ENCODE data around the gene OR11A1. TPM values are rescaled to one million over a fixed set of nuclear protein-coding genes. Genes with fewer than 3 reads are reported as not detected.

The OR11A1 gene
- total RNA-seq, 1 donor from 2014 or later = not detected

DNA sequence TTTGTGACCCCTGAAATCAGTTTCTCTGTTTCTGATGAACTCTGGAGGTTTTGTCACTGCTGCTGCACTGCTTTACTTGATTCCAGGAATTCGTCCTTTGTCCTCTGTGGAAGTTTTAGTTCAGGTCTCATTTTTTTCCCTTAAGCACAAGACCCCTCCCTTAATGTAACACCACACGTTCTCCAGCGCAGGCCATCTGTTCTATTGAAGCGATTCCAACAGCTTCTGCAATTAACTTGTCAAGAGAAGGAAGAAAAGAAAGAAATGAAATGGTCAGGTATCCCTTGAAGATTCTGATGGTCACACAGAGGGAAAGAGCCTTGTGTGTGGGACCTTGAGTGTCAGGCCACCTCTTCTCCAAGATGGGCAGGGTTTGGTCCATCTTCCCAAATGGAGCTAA lies 38.7 kb upstream of the OR11A1 start:
- peaks cover 0 to 2% (median 0%) of the 10 kb centered on the region in 3 donors for H3K9me3 ChIP-seq (ENCODE audit: control insufficient read depth in 3 of 3, low read length in 3 of 3)
- H3K27ac ChIP-seq (ENCODE audit: low read depth, low read length) = no peak overlapping the region
- no peak overlapping the region for H3K9ac ChIP-seq (ENCODE audit: low read depth in 1 of 3, low read length in 3 of 3)
- H3K27me3 ChIP-seq (ENCODE audit: control insufficient read depth in 3 of 3, insufficient read depth in 3 of 3, low read length in 3 of 3) = peaks cover 0 to 3% (median 0%) of the 10 kb centered on the region in 3 donors
- no peaks in the 10 kb centered on the region for H3K4me1 ChIP-seq (ENCODE audit: control insufficient read depth in 3 of 3, insufficient read depth in 3 of 3, low read length in 3 of 3)
- no peak overlapping the region for H3K4me3 ChIP-seq (ENCODE audit: low read length in 3 of 3)
- no peaks in the 10 kb centered on the region for H3K36me3 ChIP-seq (ENCODE audit: control insufficient read depth in 3 of 3, insufficient read depth in 3 of 3, low read length in 3 of 3)

DNA sequence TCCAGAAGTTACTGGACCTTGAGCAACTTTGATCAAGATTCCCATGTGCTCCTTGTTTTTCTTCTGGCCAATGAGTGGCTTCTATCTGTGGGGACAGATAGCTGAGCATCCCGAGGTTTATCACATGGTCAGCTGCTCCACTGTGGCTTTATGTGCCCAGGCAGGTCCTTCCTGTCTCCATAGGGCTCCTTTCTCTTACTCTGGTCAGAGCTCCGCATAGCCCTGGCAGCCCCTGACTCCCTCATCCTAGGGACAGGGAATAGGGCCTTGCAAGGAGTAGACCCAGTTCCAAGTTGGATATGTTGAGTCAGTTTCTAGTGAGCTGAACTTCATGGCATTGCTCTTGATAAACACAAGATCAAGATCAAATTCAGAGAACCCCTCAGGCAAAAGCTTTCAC lies 37.3 kb upstream of the OR11A1 start:
- H3K4me3 ChIP-seq (ENCODE audit: low read length in 3 of 3) = no peak overlapping the region
- H3K9me3 ChIP-seq (ENCODE audit: control insufficient read depth in 3 of 3, low read length in 3 of 3) = peaks cover 0 to 2% (median 0%) of the 10 kb centered on the region in 3 donors
- no peaks in the 10 kb centered on the region for H3K36me3 ChIP-seq (ENCODE audit: control insufficient read depth in 3 of 3, insufficient read depth in 3 of 3, low read length in 3 of 3)
- H3K27me3 ChIP-seq (ENCODE audit: control insufficient read depth in 3 of 3, insufficient read depth in 3 of 3, low read length in 3 of 3) = no peaks in the 10 kb centered on the region
- no peak overlapping the region for H3K27ac ChIP-seq (ENCODE audit: low read depth, low read length)
- H3K9ac ChIP-seq (ENCODE audit: low read depth in 1 of 3, low read length in 3 of 3) = no peak overlapping the region
- H3K4me1 ChIP-seq (ENCODE audit: control insufficient read depth in 3 of 3, insufficient read depth in 3 of 3, low read length in 3 of 3) = no peaks in the 10 kb centered on the region

DNA sequence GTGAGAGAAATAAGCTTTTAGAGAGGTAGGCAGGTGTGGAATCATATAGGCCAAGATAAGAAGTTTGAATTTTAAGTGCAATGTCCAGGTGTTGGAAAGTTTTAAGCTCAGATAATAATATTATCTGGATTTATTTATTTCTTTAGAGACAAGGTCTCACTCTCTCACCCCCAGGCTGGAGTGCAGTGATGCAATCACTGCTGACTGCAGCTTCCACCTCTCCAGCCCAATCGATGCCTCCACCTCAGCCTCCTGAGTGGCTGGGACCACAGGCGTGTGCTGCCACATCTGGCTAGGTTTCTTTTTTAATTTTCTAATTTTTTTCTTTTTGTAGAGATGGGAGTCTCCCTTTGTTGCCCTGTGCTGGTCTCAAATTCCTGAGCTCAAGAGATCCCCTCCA lies 36.4 kb upstream of the OR11A1 start:
- no peak overlapping the region for H3K27ac ChIP-seq (ENCODE audit: low read depth, low read length)
- H3K9me3 ChIP-seq (ENCODE audit: control insufficient read depth in 3 of 3, low read length in 3 of 3) = peaks cover 0 to 2% (median 0%) of the 10 kb centered on the region in 3 donors
- no peaks in the 10 kb centered on the region for H3K36me3 ChIP-seq (ENCODE audit: control insufficient read depth in 3 of 3, insufficient read depth in 3 of 3, low read length in 3 of 3)
- no peak overlapping the region for H3K4me3 ChIP-seq (ENCODE audit: low read length in 3 of 3)
- no peak overlapping the region for H3K9ac ChIP-seq (ENCODE audit: low read depth in 1 of 3, low read length in 3 of 3)
- no peaks in the 10 kb centered on the region for H3K4me1 ChIP-seq (ENCODE audit: control insufficient read depth in 3 of 3, insufficient read depth in 3 of 3, low read length in 3 of 3)
- no peaks in the 10 kb centered on the region for H3K27me3 ChIP-seq (ENCODE audit: control insufficient read depth in 3 of 3, insufficient read depth in 3 of 3, low read length in 3 of 3)

DNA sequence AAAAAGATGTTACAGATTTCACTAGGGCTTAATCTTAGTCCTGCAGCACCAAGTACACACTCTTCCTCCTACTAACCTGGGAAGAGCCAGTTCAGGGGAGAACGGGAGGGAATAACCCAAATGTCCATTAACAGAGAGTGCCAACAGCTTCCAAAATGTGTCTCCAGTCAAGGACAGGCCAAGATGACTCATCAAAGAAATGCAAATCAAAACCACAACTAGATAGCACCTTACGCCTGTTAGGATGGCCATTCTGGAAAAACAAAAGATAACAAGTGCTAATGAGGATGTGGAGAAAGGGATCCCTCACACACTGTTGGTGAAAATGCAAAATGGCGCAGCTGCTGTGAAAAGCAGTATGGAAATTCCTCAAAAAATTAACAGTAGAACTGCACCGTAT lies 34.7 kb upstream of the OR11A1 start:
- Histone ChIP-seq H3K27ac (ENCODE audit: low read depth, low read length) (no peak overlapping the region), H3K36me3 (ENCODE audit: control insufficient read depth in 3 of 3, insufficient read depth in 3 of 3, low read length in 3 of 3) (no peaks in the 10 kb centered on the region), H3K9ac (ENCODE audit: low read depth in 1 of 3, low read length in 3 of 3) (no peak overlapping the region), H3K4me3 (ENCODE audit: low read length in 3 of 3) (no peak overlapping the region), H3K27me3 (ENCODE audit: control insufficient read depth in 3 of 3, insufficient read depth in 3 of 3, low read length in 3 of 3) (no peaks in the 10 kb centered on the region), H3K9me3 (ENCODE audit: control insufficient read depth in 3 of 3, low read length in 3 of 3) (peaks cover 0 to 2% (median 0%) of the 10 kb centered on the region in 3 donors), H3K4me1 (ENCODE audit: control insufficient read depth in 3 of 3, insufficient read depth in 3 of 3, low read length in 3 of 3) (no peaks in the 10 kb centered on the region)

DNA sequence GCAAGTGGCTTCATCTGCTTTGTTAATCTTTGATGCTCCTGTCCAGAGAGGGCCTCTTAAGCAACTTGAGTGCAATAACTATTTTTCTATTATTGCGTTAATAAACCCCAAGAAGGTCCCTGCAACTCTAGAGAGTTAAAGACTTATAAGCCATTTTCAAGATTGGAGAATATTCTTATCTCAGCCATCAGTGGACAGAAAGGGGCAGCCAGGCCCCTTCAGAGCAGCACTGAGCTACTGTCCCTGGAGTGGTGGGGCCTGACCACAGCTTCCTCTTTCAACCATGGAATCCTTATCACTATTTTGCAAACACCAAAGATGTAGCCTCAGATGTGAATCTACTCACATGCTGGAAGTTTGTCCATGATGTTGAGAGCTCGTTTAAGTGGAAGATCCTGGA lies 33.7 kb upstream of the OR11A1 start:
- Histone ChIP-seq H3K4me1 (ENCODE audit: control insufficient read depth in 3 of 3, insufficient read depth in 3 of 3, low read length in 3 of 3) (no peaks in the 10 kb centered on the region), H3K4me3 (ENCODE audit: low read length in 3 of 3) (no peak overlapping the region), H3K27me3 (ENCODE audit: control insufficient read depth in 3 of 3, insufficient read depth in 3 of 3, low read length in 3 of 3) (no peaks in the 10 kb centered on the region), H3K36me3 (ENCODE audit: control insufficient read depth in 3 of 3, insufficient read depth in 3 of 3, low read length in 3 of 3) (no peaks in the 10 kb centered on the region), H3K9ac (ENCODE audit: low read depth in 1 of 3, low read length in 3 of 3) (no peak overlapping the region), H3K27ac (ENCODE audit: low read depth, low read length) (no peak overlapping the region), H3K9me3 (ENCODE audit: control insufficient read depth in 3 of 3, low read length in 3 of 3) (peaks cover 0 to 2% (median 0%) of the 10 kb centered on the region in 3 donors)

DNA sequence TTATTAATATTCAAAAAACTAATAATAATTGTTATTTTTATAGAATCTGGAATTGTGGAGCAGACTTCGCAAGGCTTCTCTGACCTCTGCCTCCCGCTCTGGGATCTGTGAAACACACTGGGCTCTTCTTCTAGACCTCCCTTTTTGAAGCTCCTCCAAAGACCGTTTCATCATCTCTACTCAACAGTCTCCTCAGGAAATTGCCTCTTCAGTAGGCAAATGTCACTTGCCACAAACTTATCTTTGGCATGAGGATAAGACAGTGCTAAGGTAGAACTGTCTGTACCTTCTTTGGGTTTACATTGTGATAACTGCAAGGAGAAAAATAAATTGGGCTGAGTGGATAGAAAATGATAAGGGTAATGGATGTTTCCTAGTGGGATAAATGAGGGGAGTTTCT lies 33.2 kb upstream of the OR11A1 start:
- Histone ChIP-seq H3K4me3 (ENCODE audit: low read length in 3 of 3) (no peak overlapping the region), H3K27ac (ENCODE audit: low read depth, low read length) (no peak overlapping the region), H3K9ac (ENCODE audit: low read depth in 1 of 3, low read length in 3 of 3) (no peak overlapping the region), H3K9me3 (ENCODE audit: control insufficient read depth in 3 of 3, low read length in 3 of 3) (peaks cover 0 to 2% (median 0%) of the 10 kb centered on the region in 3 donors), H3K27me3 (ENCODE audit: control insufficient read depth in 3 of 3, insufficient read depth in 3 of 3, low read length in 3 of 3) (no peaks in the 10 kb centered on the region), H3K36me3 (ENCODE audit: control insufficient read depth in 3 of 3, insufficient read depth in 3 of 3, low read length in 3 of 3) (no peaks in the 10 kb centered on the region), H3K4me1 (ENCODE audit: control insufficient read depth in 3 of 3, insufficient read depth in 3 of 3, low read length in 3 of 3) (no peaks in the 10 kb centered on the region)

DNA sequence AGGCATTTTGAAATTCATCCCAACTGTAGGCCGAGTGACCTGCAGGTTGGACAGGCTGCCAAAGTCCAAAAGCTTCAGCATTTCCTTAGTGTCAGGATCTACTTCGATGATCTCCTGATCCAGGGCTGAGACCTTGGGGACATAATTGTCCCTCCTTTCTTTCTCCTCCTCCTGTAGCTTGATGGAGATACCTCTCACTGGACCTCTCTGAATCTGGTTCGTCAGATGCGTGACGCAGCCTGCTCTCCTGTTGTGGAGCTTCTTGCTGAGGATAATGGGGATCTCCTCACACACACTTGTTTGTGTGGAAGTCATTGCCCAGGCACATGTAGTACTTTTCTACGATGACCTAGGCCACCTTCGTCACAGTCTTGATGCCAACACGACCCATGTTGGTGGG lies 32.4 kb upstream of the OR11A1 start:
- Histone ChIP-seq H3K9ac (ENCODE audit: low read depth in 1 of 3, low read length in 3 of 3) (no peak overlapping the region), H3K36me3 (ENCODE audit: control insufficient read depth in 3 of 3, insufficient read depth in 3 of 3, low read length in 3 of 3) (no peaks in the 10 kb centered on the region), H3K4me3 (ENCODE audit: low read length in 3 of 3) (no peak overlapping the region), H3K9me3 (ENCODE audit: control insufficient read depth in 3 of 3, low read length in 3 of 3) (peaks cover 0 to 2% (median 0%) of the 10 kb centered on the region in 3 donors), H3K4me1 (ENCODE audit: control insufficient read depth in 3 of 3, insufficient read depth in 3 of 3, low read length in 3 of 3) (no peaks in the 10 kb centered on the region), H3K27me3 (ENCODE audit: control insufficient read depth in 3 of 3, insufficient read depth in 3 of 3, low read length in 3 of 3) (no peaks in the 10 kb centered on the region), H3K27ac (ENCODE audit: low read depth, low read length) (no peak overlapping the region)

DNA sequence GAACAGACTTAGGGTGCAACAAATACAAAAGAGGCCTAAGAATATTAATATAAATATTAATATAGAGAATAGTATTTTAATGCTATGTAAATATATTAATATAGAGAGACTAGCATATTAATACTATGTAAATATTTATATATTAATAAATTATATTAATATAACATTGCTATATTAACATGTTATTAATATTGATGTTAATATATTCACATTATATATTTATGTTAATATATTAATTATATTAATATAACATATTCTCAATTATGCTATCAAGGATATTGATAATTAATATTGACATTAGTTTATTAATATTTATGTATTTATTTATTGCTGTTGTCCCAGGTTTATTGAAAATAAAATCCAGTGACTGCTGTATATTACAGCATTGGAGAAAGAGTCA lies 32.0 kb upstream of the OR11A1 start:
- Histone ChIP-seq H3K4me3 (ENCODE audit: low read length in 3 of 3) (no peak overlapping the region), H3K27ac (ENCODE audit: low read depth, low read length) (no peak overlapping the region), H3K4me1 (ENCODE audit: control insufficient read depth in 3 of 3, insufficient read depth in 3 of 3, low read length in 3 of 3) (no peaks in the 10 kb centered on the region), H3K9me3 (ENCODE audit: control insufficient read depth in 3 of 3, low read length in 3 of 3) (peaks cover 0 to 2% (median 0%) of the 10 kb centered on the region in 3 donors), H3K27me3 (ENCODE audit: control insufficient read depth in 3 of 3, insufficient read depth in 3 of 3, low read length in 3 of 3) (no peaks in the 10 kb centered on the region), H3K9ac (ENCODE audit: low read depth in 1 of 3, low read length in 3 of 3) (no peak overlapping the region), H3K36me3 (ENCODE audit: control insufficient read depth in 3 of 3, insufficient read depth in 3 of 3, low read length in 3 of 3) (no peaks in the 10 kb centered on the region)

DNA sequence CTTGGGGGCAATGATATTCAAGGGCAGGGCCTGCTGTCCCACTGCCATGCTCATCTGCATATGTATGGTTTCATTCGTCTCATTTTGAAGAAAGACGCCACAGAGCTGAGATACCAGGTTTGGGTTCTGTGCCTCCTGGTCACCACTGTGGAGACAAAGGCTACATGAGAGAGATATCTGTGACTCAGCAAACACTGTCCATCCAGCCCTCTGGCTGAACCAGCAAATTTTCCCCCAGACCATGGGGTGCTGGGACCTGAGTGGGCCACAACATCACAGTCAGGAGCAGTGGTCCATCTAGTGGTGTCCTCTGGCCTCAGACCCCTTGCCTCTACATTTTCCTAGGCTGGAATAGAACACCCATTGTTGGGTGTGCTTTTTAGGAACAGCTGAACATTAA lies 30.8 kb upstream of the OR11A1 start, which contains the start of gene MAS1L:
MAS1L (minus strand) TSS at position 297 of the 400 bp plus-strand sequence; CDS start at position 243, 54 bp downstream.
- Histone ChIP-seq H3K27ac (ENCODE audit: low read depth, low read length) (no peak within 1 kb of the TSS), H3K9ac (ENCODE audit: low read depth in 1 of 3, low read length in 3 of 3) (no peak within 1 kb of the TSS), H3K4me3 (ENCODE audit: low read length in 3 of 3) (no peak within 1 kb of the TSS), H3K27me3 (ENCODE audit: control insufficient read depth in 3 of 3, insufficient read depth in 3 of 3, low read length in 3 of 3) (no peaks in the 10 kb centered on the region), H3K9me3 (ENCODE audit: control insufficient read depth in 3 of 3, low read length in 3 of 3) (peaks cover 0 to 2% (median 0%) of the 10 kb centered on the region in 3 donors), H3K4me1 (ENCODE audit: control insufficient read depth in 3 of 3, insufficient read depth in 3 of 3, low read length in 3 of 3) (no peaks in the 10 kb centered on the region), H3K36me3 (ENCODE audit: control insufficient read depth in 3 of 3, insufficient read depth in 3 of 3, low read length in 3 of 3) (no peaks in the 10 kb centered on the region)

DNA sequence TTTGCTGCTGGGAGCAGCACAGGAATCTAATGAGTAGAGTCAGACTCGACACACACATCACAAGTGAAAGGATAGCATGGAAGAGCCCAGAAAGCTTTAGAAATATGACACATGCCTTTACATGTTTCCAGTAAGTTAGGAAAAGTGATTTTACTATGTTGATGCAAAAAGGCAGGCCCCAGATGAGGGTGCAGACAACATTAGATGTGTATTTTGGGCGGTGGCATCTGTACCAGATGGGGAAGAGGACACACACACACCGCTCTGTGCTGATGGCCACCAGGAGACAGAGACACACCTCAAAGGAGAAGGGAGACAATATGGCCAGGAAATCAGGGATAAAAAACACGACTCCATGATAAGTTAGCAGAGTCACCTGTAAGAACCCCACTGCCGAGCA lies 30.3 kb upstream of the OR11A1 start:
- no peaks in the 10 kb centered on the region for H3K4me1 ChIP-seq (ENCODE audit: control insufficient read depth in 3 of 3, insufficient read depth in 3 of 3, low read length in 3 of 3)
- no peak overlapping the region for H3K27ac ChIP-seq (ENCODE audit: low read depth, low read length)
- no peaks in the 10 kb centered on the region for H3K36me3 ChIP-seq (ENCODE audit: control insufficient read depth in 3 of 3, insufficient read depth in 3 of 3, low read length in 3 of 3)
- H3K4me3 ChIP-seq (ENCODE audit: low read length in 3 of 3) = no peak overlapping the region
- peaks cover 0 to 2% (median 0%) of the 10 kb centered on the region in 3 donors for H3K9me3 ChIP-seq (ENCODE audit: control insufficient read depth in 3 of 3, low read length in 3 of 3)
- H3K9ac ChIP-seq (ENCODE audit: low read depth in 1 of 3, low read length in 3 of 3) = no peak overlapping the region
- no peaks in the 10 kb centered on the region for H3K27me3 ChIP-seq (ENCODE audit: control insufficient read depth in 3 of 3, insufficient read depth in 3 of 3, low read length in 3 of 3)

DNA sequence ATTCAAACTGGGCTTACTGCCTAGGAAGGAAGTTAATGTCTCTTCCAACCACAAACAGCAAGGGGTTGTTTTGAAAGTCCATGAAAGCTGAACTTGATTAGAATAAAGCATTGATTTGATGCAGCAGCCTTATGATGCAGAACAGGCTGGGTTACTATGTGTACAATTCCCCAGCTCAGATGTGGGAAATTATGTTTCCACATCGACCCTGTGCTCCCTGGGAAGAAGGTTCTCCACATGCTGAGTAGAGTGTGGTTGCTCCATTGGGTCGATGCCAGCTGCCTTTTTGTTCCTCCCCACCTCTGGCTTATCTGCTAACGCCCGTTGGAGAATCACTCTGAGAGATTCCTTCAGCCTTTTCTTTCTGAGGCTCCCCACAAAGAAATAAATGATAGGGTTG lies 29.7 kb upstream of the OR11A1 start:
- Histone ChIP-seq H3K36me3 (ENCODE audit: control insufficient read depth in 3 of 3, insufficient read depth in 3 of 3, low read length in 3 of 3) (no peaks in the 10 kb centered on the region), H3K9me3 (ENCODE audit: control insufficient read depth in 3 of 3, low read length in 3 of 3) (peaks cover 0 to 2% (median 0%) of the 10 kb centered on the region in 3 donors), H3K27ac (ENCODE audit: low read depth, low read length) (no peak overlapping the region), H3K4me1 (ENCODE audit: control insufficient read depth in 3 of 3, insufficient read depth in 3 of 3, low read length in 3 of 3) (no peaks in the 10 kb centered on the region), H3K9ac (ENCODE audit: low read depth in 1 of 3, low read length in 3 of 3) (no peak overlapping the region), H3K27me3 (ENCODE audit: control insufficient read depth in 3 of 3, insufficient read depth in 3 of 3, low read length in 3 of 3) (no peaks in the 10 kb centered on the region), H3K4me3 (ENCODE audit: low read length in 3 of 3) (no peak overlapping the region)
